ENCODE data around the gene RPTOR.

The RPTOR gene

DNA sequence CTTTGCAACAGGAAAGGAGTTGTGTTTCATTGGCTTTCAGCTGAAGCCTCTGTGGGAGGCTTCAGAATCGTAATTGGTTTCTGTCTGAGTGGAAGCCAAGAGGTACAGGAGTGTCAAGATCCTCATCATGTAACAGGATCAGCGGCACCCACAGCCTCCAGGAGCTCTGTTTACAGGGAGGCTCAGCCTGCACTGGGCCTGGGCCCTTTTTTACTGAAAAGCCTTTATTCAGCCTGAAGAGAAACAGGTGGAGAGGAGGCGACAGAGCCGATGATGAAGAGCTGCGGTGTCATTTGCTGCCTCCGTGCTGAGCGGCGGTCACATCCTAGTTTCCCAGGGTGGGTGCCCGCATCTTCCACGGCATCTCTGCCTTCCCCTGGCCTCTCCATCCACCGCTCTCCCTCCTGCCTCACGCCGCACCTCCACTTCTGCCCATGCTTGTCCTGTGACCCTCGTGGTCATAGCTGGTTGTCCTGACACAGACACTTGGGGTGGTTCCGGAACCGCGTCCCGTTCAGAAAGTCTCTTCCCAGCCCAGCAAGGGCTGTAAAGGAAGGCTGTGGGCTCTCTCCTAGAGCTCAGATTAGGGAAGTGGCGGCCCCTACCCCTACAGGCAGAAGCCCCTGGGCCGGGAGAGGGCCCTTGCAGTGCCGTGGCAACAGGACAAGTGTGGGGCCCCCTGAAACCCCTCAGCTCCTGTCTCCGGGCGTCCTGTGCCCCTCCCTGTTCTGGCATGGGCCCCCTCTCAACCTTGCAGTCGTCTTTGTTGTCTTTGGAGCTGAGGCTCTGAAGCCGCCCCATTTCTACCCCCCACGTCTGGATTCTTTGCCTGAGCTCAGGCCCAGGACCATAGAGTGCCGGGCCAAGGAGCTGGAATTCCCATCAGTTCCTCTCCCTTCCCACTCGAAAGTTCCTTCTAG is 393.1 kb downstream of the RPTOR start:
- no peak for ATAC-seq
- H3K9me3 Mint-ChIP-seq: no peaks in the 10 kb centered on the region
- no peaks in the 10 kb centered on the region for H3K27me3 Mint-ChIP-seq
- peaks cover 38% of the 10 kb centered on the region for H3K4me1 Mint-ChIP-seq
- H3K4me3 Mint-ChIP-seq: no peak overlapping the region
- peaks cover 29% of the 10 kb centered on the region for H3K36me3 Mint-ChIP-seq
- H3K27ac Mint-ChIP-seq: no peak overlapping the region

DNA sequence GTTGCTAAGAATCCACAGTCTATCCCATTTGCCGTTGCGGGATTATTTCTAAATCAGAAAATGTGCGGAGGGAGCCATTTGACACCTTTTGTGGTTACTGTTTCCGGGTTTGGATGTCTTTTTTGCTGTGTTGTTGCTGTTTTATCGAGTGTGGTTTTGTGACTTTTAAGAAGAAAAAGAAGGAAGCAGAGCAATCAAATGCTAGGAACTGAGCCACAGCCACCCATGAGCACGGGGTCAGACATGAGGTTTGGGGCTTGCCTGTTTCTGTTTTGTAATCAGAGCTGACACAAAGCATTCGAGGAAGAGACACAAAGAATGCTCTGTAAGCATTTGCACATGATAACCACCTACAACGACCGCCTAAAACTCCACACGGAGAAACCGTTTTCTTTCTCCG is 393.9 kb downstream of the RPTOR start:
- H3K27me3 Mint-ChIP-seq: no peaks in the 10 kb centered on the region
- ATAC-seq: no peak
- H3K4me3 Mint-ChIP-seq: no peak overlapping the region
- H3K27ac Mint-ChIP-seq: no peak overlapping the region
- peaks cover 30% of the 10 kb centered on the region for H3K36me3 Mint-ChIP-seq
- H3K4me1 Mint-ChIP-seq: peaks cover 38% of the 10 kb centered on the region
- no peaks in the 10 kb centered on the region for H3K9me3 Mint-ChIP-seq

DNA sequence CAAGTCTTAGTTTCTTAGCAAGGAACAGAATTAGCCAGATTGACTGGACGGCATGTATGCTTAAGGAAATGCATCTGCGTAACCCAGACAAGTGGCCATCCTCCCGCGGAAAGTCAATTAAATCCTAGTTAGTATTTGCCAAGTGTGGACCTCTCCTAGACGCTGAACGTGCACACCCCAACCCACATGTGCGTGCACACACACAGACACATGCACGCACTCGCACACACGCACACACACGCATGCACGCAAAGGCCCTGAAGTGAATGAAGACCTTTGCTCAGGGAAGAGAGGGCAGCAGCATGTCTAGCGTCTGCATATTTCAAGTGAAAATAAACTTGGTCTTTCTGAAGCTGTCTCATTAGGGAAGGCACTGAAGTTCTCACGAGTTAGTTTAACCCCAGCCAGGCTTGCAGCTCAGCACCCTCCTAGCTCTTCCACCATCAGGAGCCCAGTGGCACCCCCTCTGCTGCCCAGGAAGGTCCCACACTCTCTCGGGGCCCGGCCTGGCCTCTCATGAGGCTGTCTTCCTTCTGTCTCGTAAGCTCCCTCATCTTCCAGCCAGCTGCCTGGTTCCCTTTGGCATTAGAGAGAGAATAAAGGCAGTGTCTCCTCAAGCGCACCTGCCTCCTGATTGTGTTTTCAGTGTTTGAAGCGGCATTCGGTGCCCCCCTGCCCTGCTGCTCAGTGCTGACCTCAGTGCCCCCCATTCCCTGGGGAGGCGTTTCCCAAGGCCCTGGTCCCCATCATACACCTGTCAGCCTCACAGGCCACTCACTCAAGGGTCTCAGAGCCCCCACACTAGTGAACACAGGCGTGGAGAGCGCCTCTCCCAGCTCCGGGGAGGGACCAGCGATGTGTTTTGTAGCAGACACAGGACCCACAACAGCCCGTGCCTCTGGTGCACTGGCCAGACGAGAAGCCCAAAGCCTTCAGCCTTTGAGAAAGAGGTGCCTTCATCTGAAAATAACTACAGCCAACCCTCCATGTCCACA is 394.8 kb downstream of the RPTOR start:
- no peak for ATAC-seq
- Mint-ChIP-seq H3K27ac (no peak overlapping the region), H3K4me1 (peaks cover 38% of the 10 kb centered on the region), H3K4me3 (no peak overlapping the region), H3K9me3 (no peaks in the 10 kb centered on the region), H3K36me3 (peaks cover 36% of the 10 kb centered on the region), H3K27me3 (no peaks in the 10 kb centered on the region)

DNA sequence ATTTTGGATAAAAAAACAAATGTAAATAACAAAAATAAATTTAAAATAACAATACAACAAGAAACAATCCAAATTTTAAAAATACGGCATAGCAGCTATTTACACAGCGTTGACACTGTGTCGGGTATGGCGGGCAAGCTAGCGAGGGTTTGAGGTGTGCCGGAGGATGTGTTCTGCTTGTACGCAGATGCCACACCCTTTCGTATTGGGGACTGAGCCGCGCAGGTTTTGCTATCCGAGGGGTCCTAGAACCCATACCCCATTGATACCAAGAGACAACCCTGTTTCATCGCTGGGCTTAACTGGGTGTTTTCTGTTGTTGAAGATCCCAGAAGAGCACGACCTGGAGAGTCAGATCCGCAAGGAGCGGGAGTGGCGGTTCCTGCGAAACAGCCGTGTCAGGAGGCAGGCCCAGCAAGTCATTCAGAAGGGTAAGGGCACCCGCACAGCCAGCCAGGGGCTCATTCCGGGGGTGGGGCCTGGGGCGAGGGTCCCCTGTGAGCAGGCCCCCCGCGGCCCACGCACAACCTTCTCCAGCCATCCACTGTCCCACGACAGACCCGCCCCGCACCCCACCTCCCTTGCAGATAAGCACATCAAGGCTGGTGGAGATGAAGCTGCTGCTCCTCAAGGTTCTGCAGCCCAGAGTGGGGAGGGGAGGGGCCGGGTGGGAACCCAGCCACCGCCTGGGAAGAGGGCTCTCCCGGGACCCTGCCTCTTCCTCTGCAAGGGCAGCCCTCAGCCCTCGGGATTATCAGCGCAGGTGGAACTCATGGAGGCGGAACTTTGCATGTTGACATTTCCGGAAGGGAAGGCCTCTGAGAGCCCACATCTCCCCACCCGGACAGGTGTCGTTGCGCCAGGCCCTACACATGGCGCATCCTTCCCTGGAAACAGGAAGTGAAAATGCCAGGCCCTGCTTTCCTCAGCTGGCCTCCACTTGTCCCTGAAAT is 395.8 kb downstream of the RPTOR start:
- no peaks in the 10 kb centered on the region for H3K27me3 Mint-ChIP-seq
- H3K36me3 Mint-ChIP-seq: peaks cover 39% of the 10 kb centered on the region
- H3K4me3 Mint-ChIP-seq: no peak overlapping the region
- H3K9me3 Mint-ChIP-seq: no peaks in the 10 kb centered on the region
- ATAC-seq: peak; percentile 70
- H3K27ac Mint-ChIP-seq: peak overlapping the region; percentile 84
- H3K4me1 Mint-ChIP-seq: peaks cover 38% of the 10 kb centered on the region

DNA sequence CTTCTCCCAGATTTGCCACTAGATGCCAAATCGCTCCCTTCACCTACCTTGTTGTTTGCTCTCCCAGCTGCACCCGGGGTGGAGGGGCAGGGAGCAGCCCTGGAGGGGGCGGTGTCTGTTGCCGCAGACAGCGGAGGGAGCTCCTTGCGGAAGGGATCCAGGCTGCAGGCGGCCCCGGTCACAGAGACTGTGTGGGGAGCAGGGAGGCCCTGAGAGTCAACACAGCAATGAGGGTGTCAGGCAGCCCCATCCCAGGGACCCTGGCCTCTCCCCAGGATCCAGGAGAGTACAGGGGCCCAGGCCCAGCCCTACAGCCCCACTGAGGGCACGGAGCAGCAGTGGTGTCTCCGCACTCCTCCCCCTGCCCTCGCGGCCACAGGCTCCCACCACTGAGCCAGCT is 396.5 kb downstream of the RPTOR start:
- Mint-ChIP-seq H3K27me3 (no peaks in the 10 kb centered on the region), H3K9me3 (no peaks in the 10 kb centered on the region), H3K4me1 (peaks cover 38% of the 10 kb centered on the region), H3K27ac (peak overlapping the region; percentile 84), H3K36me3 (peaks cover 46% of the 10 kb centered on the region), H3K4me3 (no peak overlapping the region)
- peak; percentile 22 for ATAC-seq

GRCh38 chr17:80941743-80942422 is 397.2 kb downstream of the RPTOR start:
- Mint-ChIP-seq H3K36me3 (peaks cover 53% of the 10 kb centered on the region), H3K27ac (peak overlapping the region; percentile 84), H3K27me3 (no peaks in the 10 kb centered on the region), H3K4me3 (no peak overlapping the region), H3K9me3 (no peaks in the 10 kb centered on the region), H3K4me1 (peaks cover 38% of the 10 kb centered on the region)
- ATAC-seq: no peak

DNA sequence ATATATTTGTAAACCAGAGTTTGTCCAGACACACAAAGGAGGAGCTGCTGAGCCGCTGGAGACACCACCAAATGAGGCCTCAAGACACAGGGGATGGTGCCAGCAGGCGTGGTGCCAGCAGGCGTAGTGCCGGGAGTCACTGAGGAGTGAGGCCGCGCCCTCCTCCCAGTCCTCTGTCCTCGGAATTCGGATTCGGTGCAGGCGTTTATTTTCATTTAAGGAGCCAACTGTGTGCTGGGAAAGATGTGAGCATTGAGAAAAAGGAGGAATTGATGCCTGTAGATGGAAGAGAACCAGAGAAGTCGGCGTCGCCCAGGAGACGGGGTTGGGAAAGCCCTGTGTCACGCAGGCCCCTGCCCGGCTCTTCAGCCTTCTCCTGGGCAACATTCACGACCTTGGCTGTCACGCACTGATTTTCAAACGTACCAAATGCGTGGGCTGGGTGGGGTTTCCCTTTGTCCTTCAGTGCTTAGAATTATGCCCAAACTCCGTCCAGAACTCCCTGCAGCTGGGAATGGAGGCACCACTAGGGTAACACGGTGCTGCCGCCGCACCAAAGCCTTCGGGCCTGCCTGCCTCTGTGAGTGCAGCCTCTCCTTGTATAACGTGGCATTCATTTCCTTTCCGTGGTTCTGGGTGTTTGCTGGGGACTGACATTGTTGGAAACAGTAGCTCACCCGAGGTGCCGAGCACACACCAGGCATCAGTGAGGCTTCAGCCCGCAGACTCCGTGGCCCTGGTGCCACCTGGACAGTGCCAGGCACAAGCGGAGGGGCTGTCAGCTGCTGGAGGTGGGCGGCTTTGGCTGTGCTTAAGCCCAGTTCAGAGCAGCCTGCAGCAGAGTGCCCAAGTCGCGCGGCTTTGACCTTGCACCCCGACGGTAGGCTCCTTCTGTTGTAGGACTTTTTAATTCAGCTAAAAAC is 398.0 kb downstream of the RPTOR start:
- Mint-ChIP-seq H3K27me3 (no peaks in the 10 kb centered on the region), H3K4me1 (peaks cover 38% of the 10 kb centered on the region), H3K4me3 (no peak overlapping the region), H3K36me3 (peaks cover 54% of the 10 kb centered on the region), H3K9me3 (no peaks in the 10 kb centered on the region), H3K27ac (peak overlapping the region; percentile 84)
- ATAC-seq: no peak

DNA sequence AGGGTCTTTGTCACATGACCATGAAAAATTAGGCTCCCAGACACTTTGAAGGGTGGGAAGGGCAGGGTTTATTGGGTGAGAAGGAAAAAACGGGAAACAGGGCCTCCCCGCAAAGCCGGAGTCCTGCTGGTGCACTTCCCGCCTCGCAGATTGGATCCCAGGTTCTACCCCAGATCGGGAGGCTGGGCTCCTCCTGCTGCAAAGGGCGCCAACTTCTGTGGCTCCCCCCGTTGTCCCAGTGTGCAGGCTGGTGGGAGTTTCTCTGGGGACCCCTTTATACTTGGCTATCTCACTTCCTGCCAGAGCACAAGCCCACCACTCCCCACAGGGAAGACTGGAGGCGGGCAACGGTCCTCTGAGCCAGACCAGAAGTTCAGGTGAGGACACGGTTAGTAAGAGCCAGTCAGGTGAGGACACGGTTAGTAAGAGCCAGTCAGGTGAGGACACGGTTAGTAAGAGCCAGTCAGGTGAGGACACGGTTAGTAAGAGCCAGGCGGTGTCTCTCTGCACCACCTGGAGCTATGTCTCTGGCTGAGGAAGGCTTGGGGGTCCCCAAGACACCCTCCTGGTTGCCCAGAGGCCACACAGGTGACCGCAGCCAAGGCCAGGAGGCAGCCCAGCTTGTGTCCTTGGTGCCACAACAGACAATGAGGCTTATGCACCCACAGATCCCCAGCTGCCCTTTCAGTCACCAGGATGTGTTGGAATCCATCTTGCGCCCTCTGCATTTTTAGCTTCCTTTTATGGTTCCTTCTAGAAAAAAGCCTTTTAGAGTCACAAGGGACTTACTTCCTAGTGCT is 398.9 kb downstream of the RPTOR start:
- Mint-ChIP-seq H3K27me3 (no peaks in the 10 kb centered on the region), H3K27ac (no peak overlapping the region), H3K36me3 (peaks cover 54% of the 10 kb centered on the region), H3K4me1 (peaks cover 31% of the 10 kb centered on the region), H3K4me3 (no peak overlapping the region), H3K9me3 (no peaks in the 10 kb centered on the region)
- ATAC-seq: no peak

DNA sequence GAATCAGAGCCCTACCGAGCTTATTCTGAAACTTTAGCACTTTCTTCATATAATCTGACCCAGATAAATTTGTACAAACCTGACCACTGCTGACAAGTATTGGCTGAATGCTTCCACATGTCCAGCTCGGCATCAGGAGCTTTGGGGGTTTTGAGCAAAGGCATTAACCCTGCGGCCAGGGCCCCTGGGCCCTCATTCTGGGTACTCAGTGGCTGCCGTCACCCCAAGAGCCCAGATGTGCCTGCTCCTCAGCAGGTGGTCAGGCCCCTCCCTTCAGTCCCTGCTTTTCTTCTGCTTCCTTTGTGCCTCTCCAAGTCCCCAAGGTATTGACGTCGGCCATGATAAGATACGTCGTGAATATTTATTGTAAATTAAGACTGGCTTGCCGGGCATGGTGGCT is 399.7 kb downstream of the RPTOR start:
- Mint-ChIP-seq H3K27ac (no peak overlapping the region), H3K36me3 (peaks cover 59% of the 10 kb centered on the region)

GRCh38 chr17:80945736-80946135 is 401.1 kb downstream of the RPTOR start:
- ATAC-seq: no peak
- no peak overlapping the region for H3K4me3 Mint-ChIP-seq
- no peaks in the 10 kb centered on the region for H3K27me3 Mint-ChIP-seq
- H3K4me1 Mint-ChIP-seq: peaks cover 15% of the 10 kb centered on the region
- H3K27ac Mint-ChIP-seq: no peak overlapping the region
- H3K9me3 Mint-ChIP-seq: no peaks in the 10 kb centered on the region
- peaks cover 71% of the 10 kb centered on the region for H3K36me3 Mint-ChIP-seq

More for the DNA sequence above, 399.7 kb downstream of the RPTOR start:
- Mint-ChIP-seq H3K4me1 (peaks cover 26% of the 10 kb centered on the region), H3K4me3 (no peak overlapping the region), H3K9me3 (no peaks in the 10 kb centered on the region), H3K27me3 (no peaks in the 10 kb centered on the region)
- ATAC-seq: no peak

- Mint-ChIP-seq H3K4me1 (peaks cover 8% of the 10 kb centered on the region), H3K4me3 (no peak overlapping the region), H3K27me3 (no peaks in the 10 kb centered on the region), H3K27ac (no peak overlapping the region), H3K36me3 (peaks cover 71% of the 10 kb centered on the region), H3K9me3 (no peaks in the 10 kb centered on the region)
- ATAC-seq: no peak
Observed at GRCh38 chr17:80946449-80946848, 401.8 kb downstream of the RPTOR start.

- no peak overlapping the region for H3K4me3 Mint-ChIP-seq
- no peak overlapping the region for H3K27ac Mint-ChIP-seq
- H3K9me3 Mint-ChIP-seq: no peaks in the 10 kb centered on the region
- ATAC-seq: no peak
- H3K27me3 Mint-ChIP-seq: no peaks in the 10 kb centered on the region
- peaks cover 3% of the 10 kb centered on the region for H3K4me1 Mint-ChIP-seq
- H3K36me3 Mint-ChIP-seq: peaks cover 67% of the 10 kb centered on the region
Observed at GRCh38 chr17:80947200-80947940, 402.7 kb downstream of the RPTOR start.

All from stimulated activated memory B cell treated with anti-CD40 and anti-IgM and Interleukin-4, amounts not matched to agents 10 μg/mL and 1 μg/mL and 100 μg/mL, for 72 hours (primary cell).